Measurements from ENCODE around the gene ADGRL3. TPM values are rescaled to one million over a fixed set of nuclear protein-coding genes. Genes with fewer than 3 reads are reported as not detected.

Gene ADGRL3
- polyA plus RNA-seq, 4 donors = 24.3 to 28.6 (median 27.0) TPM

DNA sequence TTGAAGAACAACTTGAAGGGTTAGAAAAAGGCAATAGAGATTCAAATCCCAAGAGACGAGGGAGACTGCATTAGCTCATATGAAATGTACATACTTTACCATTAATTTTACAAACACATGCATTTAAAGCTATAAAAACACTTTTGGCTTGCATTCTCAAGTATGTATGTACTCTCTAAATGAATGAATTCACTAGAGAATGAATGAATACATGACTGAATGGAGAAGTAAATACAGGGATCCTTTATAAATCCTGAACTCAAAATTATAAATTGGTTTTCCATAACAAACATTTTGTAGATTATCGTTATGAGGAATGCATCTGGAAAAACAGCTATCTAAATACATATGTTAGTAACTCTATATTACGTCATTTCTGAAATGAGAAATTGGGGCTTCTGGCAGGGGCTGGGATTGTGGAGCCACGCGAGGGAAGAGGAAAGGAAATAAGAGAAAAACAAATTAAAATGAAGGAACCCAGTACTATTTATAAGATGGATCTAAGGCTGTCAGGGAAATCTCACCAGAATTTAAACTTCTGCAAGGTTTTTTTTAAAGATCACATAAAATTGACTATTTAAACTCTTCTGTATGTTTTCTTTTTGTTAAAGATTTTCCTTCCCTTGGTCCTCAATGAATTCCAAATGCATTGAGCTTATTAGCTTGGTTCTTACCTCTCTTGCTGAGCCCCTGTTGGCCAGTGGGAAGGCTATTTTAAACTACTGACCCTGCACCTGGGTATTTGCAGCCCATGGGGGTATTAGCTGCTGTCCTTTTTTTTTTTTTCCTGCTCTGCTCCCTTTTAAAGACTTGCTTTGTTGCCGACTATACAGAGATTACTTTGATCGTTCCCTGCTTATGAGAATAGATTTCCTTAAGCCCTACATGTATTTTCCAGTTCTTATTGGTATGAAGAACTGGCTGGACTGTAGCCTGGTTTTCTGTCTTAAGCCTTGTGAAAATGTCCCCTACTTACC, 207.8 kb downstream of the ADGRL3 start:
- no peak for DNase-seq (ENCODE audit: low read depth in 4 of 4, low spot score in 3 of 4)

DNA sequence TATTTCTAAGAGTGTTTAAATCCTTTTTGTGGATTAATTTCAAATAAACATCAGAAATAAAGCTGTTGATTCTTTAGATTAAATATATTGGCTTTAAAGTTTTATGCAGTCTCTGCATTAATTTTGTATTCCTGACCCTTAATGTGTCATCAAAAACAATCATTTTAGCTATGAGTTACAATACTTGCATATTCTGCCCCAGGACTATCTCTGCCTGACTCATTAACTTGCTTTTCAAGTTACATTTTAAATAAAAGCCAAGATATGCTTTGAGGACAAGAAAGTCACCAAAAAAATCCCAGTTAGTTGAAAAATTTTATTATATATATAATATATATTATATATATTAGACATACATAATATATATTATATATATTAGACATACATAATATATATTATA, 208.7 kb downstream of the ADGRL3 start:
- no peak for DNase-seq (ENCODE audit: low read depth in 4 of 4, low spot score in 3 of 4)

DNA sequence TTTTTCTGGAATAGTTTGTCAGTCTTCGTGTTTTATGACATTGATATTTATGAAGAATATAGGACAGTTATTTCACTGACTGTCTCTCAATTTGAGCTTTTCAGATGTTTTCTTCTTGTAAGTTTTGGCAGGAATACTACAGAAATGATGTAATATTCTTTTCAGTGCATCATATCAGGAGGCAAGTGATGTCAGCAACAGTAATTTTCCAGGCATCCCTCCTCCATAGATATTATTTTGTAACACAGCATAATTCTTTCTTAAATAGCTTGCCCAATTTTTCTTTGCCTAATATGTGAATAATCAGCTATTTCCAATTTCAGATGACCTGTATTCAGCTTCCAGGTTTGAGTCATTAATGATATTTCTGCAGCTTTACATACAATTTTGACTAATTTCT, 211.1 kb downstream of the ADGRL3 start:
- no peak for DNase-seq (ENCODE audit: low read depth in 4 of 4, low spot score in 3 of 4)

DNA sequence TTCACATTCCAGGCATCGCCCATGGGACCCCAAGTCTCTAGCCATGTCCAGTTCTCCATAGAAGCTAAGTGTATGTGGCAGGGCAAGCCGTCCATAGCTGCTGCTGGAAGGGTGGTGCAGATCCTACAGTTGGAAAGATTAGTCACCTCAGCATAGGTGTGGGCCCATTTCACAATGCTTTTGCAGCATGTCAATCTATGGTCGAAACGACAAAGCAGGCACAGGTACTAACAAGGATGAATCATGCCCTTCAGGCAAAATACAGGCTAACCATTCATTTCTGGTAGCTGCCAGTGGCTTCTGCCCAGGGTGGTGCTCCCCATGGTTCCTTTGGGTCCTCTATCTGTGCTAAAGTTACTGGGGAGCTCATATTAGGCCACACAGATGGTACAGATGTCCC, 225.2 kb downstream of the ADGRL3 start:
- DNase-seq (ENCODE audit: low read depth in 4 of 4, low spot score in 3 of 4) = no peak

DNA sequence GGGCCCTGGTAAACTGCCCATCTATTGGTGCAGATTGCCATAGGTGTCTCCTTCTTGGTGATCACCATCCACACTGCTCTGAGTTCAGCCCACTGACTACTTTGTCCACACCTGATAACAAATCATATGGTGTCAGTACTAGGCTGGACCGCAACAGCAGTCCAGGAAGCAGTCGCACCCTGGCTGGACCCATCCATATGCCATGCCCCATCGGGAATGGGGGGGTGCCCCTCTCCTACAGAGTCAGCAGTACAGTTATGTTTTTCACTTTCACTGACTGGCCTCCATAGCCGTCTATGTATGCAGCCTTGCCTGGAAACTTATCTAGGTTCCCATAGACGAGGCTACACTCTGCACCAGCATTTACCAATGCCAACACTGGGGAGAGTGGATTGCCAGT, 226.1 kb downstream of the ADGRL3 start:
- no peak for DNase-seq (ENCODE audit: low read depth in 4 of 4, low spot score in 3 of 4)

DNA sequence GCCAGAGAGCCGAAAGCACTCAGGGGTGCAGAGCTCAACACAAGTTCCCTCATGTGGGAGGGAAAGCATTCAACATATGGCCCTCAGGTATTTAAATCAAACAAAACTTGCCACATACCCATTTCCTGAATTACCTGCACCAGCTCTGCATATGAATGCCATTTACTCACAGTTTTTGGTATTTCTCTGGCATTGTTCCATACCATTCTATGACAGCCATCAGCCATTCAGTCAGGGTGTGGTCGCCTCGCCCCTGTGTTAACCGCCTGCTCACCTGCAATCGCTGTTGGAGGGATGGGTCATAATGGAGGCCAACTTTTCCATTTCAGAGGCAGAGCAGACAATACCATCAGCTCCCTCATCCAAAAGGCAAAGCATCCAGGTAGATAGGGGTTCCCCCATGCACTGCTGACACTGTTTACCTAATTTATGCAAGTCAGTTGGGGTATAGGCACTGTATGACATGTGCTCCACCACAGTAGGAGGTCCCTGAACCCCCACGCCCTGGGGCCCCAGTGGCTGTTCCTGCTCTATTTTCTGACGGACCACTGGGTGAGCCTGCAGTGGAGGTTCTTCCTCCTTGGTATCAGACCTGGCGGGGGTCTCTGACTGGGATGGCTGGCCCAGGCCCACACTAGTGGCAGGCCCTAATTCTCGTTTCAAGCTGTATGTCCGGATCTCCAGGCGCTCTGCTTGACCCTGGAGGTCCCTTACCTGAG, 227.1 kb downstream of the ADGRL3 start:
- no peak for DNase-seq (ENCODE audit: low read depth in 4 of 4, low spot score in 3 of 4)

DNA sequence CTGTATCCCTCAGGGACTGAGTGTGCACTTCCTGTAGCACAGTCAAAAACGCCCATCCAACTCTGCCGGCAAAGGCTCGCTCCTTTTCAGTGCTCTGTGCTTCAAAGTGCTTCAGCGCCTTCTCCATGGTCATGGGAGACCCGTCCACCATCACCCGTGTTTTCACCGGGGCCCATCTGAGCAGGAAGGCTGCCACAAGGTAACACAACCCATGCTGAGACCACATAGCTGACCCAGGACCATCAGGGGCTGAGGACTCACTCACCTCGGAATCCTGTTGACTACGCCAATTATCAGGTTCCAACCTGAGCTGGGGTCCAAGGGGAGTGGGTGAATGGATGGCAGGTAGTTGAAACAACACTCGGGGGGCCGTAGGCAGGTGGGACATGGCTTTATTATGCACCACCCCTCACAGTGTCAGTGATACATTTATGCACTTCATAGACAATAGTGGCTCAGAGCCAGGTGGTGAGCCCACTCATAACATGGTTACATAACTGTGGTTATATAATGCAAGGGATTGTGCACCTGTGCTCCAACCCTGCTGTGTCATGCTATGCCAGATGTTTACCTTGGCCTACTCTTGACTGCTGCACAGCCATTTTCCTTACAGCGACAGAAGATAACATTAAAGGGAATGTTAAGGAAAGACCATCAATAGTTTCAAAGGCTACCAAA, 227.8 kb downstream of the ADGRL3 start:
- no peak for DNase-seq (ENCODE audit: low read depth in 4 of 4, low spot score in 3 of 4)

DNA sequence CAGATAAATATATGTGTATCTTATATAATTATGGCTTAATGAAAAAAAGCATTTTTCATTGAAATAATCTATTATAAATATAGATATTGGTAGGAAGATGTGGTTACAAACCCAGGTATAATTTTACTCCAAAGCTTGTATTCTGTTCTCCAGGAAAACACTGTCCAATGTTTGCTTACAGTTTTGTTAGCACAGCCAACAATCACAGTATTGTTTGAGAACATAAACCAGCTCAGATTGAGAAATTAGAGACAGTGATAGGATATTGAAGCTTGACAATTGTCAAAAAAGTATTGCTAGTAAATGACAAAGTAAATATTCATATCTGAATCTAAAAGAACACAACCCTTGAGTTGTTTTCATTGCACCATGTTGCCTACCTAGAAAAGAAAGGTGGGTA, 228.8 kb downstream of the ADGRL3 start:
- DNase-seq (ENCODE audit: low read depth in 4 of 4, low spot score in 3 of 4) = no peak

DNA sequence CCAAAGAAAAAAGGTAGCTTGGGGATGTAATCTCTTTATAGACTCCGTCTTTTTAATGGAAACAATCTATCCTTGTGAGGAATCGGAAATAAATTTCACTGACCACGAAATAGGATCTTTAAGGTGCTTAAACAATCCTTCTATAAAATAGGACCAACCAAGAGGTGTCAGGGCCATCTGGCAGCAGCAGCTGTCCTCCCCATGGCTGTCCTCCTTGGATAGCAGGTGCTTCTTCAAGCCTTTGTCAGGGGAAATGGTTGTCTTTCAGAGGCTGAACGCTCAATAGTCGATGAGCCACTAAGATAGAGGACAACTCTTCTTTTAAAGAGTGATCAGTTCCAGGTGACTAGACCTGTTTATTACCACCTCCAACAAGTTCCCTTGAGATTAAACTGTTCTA, 231.0 kb downstream of the ADGRL3 start:
- DNase-seq (ENCODE audit: low read depth in 4 of 4, low spot score in 3 of 4) = no peak

DNA sequence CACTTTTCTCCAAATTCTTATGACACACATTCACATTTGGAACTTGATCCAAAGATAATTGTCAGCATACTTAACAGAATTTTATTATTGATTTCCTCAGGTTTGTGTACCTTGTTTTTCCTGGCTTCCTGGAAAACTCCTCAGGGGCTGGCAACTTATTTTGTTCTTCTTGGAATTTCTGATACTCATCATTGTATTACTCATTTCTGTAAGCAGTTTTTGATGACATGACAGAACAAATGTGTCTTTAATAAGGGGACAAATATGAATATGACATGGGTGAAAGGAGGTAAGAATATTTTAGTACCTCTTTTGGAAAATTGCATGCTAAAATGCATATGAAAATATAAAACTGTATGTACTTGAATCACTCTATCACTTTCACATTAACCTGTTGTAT, 237.8 kb downstream of the ADGRL3 start:
- DNase-seq (ENCODE audit: low read depth in 4 of 4, low spot score in 3 of 4) = no peak

DNA sequence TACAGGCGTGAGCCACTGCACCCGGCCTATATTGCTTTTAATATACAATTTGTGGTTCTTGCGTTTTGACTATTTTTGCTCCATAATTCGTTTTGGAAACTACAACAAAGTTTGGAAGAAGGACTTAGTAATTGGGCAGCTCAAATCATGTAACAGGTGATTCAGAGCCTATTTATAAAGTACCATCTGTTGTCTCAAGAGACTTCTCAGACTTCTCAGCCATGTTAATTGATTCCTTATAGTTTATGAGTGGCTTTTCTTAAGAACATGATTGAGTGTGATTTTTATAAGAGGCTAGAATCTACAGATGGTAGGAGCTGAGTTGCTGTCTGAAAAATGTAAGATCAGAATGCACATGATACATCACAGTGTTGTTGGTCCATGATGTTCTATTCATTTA, 240.2 kb downstream of the ADGRL3 start:
- no peak for DNase-seq (ENCODE audit: low read depth in 4 of 4, low spot score in 3 of 4)

DNA sequence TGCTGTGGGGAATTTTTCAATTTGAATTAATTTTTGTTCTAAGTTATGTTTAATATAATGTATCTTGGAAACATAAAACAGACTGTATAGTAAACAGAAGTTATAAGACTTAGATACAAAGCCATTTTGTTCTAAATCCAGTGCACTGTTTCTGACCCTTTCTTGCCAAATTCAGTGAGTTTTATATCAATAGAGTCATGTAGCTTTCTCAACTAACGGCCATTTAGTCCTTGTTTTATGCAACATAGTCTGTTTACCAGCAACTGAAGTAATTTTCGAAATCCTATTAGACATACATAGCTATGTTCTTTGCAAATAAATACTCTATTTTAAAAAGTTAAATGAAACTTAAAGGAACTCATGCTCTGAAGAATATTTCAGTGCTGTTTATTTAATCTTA, 242.8 kb downstream of the ADGRL3 start:
- DNase-seq (ENCODE audit: low read depth in 4 of 4, low spot score in 3 of 4) = no peak

DNA sequence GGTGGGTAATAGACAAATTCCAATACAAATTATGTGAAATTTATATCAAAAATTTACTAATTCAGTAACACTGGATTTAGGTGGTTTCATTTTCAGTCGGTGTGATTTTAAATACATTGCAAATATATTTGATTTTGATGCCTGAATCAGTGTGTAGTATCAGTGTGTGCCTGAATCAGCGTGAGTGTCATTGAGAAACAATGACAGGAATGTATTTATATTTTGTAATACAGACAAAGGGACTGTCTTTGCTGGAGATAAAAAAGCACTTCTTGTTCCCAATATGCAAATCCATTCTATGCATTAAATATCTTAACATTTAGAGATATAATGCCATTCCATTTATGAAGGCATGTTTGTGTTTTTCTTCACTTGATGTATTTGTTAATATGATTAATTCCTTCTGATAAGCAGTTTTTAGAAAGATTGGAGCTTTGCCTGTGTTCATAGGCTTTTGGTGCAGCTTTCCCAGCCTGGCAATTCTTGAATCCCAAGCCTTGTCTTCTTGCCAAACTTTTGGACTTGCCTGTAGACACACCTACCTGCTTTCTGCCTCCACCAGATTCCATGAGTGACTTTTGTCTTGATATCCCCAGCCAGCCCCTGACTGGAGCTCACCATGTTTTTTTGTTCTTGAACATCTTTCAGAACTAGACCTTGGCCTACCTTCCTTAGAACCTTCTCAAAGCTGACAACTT, 243.8 kb downstream of the ADGRL3 start:
- no peak for DNase-seq (ENCODE audit: low read depth in 4 of 4, low spot score in 3 of 4)

DNA sequence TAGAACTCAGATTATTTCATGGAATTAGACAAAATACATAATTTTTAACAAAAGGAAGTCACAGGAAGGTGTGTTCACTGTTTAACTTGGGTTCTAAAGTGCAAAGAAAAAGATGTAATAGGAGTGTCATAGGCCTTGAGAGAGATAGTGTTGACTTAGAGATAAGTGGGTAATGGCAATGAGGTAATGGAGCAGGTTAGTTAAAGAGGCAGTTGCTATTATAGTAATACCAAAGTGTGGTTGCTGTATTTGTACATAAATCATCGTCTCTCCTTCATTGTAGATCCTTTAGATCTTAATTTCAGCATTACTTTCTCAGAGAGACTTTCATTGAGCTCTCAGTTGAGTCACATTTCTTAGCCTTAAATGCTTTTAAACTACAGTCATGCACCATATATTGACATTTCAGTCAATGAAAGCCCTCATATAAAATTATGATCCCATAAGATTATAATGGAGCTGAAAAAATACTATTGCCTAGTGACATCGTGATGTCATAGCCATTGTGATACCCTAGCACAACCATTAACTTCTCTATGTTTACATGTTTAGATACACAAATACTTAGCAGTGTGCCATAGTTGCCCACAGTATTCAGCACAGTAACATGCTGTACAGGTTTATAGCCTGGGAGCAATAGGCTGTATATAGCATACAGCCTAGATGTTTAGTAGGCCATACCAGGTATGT, 245.4 kb downstream of the ADGRL3 start:
- no peak for DNase-seq (ENCODE audit: low read depth in 4 of 4, low spot score in 3 of 4)

DNA sequence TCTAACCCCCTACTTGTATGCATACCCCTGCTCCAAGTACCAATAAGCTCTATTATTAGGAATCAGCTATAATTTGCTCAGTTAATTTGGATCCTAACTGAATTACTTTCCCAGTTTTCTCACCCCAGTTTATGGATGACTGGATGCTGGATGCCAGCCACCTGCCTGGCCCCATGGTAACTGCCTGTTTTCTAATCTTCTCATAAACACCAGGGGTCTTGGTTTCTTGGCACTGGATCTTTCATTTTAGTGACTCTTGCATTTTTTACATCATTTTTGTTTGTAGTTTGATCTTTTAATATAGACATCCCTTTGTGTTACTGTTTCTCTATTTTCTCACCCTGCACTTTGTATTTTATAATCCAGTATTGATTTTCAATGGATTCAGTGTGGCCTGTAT, 246.8 kb downstream of the ADGRL3 start:
- no peak for DNase-seq (ENCODE audit: low read depth in 4 of 4, low spot score in 3 of 4)

DNA sequence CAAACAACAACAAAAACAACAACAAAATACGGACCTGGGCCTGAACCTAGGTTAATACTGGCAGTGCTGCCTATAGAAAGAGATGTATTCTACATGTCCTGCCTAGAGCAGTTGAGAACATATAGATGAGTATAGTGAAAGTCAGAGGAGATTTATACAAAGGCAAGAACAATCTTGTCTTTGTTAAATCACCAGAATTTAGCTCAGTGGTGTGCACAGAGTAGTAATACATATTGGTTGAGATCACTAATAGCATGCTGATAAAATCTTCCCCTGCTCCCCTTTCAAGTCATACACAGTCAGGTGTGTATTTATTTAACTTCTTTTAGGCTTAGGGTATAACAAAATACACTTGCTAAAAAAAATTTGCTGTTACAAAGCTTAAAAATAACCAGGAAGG, 247.8 kb downstream of the ADGRL3 start:
- no peak for DNase-seq (ENCODE audit: low read depth in 4 of 4, low spot score in 3 of 4)

DNA sequence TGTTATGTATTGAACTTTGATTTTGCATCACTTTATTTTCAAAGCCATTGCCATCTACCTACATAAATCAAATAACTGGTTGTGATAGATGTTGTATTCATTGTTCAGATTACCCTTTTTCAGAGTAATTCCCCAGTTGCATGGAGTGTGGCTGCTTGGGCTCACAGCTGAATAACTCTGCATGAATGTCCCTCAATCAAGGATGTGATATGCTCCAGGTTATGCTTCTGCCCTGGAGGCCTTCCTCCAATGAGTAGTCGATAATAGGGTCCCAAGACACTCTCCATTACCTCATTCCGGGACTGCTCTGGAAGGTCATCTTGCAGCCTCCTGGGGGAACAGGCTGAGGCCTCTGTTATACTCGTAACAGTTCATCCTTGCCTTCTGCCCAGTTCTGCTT, 251.8 kb downstream of the ADGRL3 start:
- no peak for DNase-seq (ENCODE audit: low read depth in 4 of 4, low spot score in 3 of 4)

DNA sequence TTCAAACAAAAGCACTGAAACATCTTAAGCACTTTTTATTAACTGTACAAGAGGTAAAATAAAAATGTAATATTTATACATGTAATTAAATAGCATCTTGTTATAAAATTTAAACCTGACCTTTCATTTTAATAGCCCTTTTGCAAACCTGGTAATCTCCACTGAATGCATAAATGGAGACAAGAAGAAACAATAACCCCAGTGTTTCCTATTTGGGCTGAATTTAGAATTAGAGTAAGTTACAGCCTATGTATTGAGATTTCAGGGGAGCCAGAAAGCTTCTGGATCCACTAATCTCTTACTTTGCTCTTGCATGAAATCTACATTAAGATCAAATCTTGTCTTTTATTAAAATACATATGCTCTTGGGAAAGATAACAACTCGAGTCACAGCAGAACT, 261.8 kb downstream of the ADGRL3 start:
- DNase-seq (ENCODE audit: low read depth in 4 of 4, low spot score in 3 of 4) = no peak

DNA sequence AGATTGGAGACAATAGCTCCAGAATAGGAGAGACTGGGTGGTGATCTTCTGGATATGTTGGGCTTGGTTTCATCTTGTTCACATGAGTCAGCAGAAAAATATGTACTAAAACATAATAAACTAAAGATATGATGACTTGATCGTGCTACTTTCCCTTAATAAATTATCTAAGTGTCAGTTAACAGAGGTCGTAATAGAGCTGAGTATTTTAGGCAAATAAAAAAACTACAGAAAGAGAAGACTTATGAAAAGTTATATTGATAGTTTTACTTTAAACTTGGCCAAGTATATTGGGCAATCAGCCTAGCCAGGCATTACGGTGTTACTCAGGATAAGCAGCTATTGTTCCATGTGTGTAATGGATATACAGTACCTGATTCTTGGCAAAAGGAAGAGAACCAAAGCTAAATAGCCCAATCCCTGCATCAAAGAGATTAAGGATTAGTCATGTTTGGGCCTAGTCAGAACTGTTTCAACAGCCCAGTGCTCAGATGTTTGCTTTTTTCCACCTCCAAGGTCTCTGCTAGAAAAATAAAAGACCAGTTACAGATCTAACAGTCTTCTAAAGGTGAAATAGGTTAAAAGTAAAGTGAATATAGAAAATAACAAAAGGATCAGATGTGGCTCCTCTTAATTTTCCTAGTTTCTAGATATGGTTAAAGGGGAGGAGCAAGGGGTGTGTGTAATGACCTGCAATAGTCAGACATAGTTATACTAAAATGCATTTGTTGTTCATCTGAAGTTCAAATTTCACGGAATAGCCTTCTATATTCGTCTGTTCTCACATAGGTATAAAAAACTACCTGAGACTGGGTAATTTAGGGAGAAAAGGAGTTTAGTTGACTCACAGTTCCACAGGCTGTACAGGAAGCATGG, 262.6 kb downstream of the ADGRL3 start:
- no peak for DNase-seq (ENCODE audit: low read depth in 4 of 4, low spot score in 3 of 4)

Measured in right renal pelvis (tissue), 4 donors.